ENCODE data around the gene COG4.
"Not testable (repeated sequence)": the region's sequence is repeated elsewhere in the genome, so short reads cannot be mapped to it uniquely, and the experiment has no call there.

The COG4 gene

DNA sequence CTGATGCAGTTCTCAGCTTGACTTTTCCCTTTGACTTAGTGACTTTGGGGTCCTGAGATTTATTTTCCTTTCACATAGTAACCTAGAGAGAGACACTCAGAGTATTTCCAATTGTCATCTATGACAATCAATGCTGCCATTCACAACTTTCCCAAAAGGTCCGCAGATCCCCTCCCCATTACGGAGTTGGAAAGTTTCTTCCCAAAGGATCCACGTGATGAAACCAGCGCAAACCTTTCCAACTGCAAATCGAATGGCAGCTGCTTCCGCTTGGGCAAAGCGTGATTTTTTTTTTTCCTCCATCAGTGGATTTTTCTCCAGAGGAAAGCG is 69.5 kb downstream of the COG4 start:
- no peak for DNase-seq

GRCh38 chr16:70453117-70453891 is 70.0 kb downstream of the COG4 start:
- no peak for DNase-seq

GRCh38 chr16:70451004-70451340 is 72.4 kb downstream of the COG4 start:
- not testable (repeated sequence) for DNase-seq

DNA sequence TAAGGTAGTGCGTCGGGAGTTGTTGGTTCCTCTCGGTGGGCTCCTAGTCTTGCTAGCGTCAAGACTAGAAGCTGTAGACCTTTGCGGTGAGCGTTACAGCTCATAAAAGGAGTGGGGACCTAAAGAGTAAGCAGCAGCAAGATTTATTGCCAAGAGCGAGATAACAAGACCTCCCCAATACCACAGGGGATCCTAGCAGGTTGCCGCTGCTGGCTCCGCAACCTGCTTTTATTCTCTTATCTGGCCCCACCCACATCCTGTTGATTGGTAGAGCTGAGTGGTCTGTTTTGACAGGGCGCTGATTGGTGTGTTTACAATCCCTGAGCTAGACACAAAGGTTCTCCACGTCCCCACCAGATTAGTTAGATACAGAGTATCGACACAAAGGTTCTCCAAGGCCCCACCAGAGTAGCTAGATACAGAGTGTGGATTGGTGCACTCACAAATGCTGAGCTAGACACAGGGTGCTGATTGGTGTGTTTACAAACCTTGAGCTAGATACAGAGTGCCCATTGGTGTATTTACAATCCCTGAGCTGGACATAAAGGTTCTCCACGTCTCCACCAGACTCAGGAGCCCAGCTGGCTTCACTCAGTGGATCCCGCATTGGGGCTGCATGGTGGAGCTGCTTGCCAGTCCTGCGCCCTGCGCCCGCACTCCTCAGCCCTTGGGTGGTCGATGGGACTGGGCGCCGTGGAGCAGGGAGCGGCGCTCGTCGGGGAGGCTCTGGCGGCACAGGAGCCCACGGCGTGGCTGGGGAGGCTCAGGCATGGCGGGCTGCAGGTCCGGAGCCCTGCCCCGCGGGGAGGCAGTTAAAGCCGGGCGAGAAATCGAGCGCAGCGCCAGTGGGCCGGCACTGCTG is 73.0 kb downstream of the COG4 start:
- DNase-seq: not testable (repeated sequence)

DNA sequence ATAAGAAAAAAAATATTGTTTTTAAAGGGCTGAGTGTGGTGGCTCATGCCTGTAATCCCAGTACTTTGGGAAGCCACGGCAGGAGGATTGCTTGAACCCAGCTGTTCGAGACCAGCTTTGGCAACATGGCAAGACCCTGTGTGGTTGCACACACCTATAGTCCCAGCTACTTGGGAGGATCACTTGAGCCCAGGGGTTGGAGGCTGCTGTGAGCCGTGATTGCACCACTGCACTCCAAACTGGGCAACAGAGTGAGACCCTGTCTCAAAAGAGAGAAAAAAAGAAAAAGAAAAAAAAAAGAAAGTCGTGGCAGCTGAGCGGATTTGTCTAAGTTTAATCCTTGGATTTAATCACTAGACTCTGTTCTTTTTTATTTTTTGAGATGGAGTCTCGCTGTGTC is 75.3 kb downstream of the COG4 start:
- DNase-seq: no peak

DNA sequence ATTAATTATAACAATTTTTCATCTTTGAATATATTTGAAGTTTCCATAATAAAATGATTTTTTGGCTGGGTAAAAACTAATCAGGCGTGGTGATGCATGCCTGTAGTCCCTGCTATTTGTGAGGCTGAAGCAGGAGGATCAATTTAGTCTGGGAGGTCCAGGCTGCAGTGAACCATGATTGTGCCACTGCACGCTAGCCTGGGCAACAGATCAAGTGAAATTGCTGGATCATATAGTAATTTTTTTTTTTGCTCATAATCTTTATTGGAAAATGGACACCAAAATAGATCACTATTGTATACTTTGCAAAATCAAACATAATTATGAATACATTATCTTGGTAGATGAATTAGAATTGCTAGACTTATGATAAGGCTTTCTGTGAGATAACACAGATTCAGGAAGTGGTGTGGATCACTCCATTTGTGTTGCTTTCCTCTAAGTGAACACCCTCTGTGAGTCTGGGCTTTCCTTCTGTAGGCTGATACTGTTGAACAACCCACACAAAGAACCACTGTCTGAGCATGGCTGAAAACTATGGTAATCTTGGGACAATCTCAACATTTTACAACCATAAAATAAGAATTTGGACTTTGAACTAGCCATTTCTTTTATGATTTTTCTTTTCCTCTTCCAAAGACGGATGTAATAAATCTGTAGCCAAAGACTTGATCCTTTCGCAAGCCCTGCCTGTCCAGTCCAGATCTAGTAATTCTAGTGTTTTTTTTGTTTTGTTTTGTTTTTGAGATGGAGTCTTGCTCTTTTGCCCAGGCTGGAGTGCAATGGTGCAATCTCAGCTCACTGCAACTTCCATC is 78.9 kb downstream of the COG4 start:
- DNase-seq: no peak

- no peak for DNase-seq
Observed at GRCh38 chr16:70442344-70442743, 81.0 kb downstream of the COG4 start.

DNA sequence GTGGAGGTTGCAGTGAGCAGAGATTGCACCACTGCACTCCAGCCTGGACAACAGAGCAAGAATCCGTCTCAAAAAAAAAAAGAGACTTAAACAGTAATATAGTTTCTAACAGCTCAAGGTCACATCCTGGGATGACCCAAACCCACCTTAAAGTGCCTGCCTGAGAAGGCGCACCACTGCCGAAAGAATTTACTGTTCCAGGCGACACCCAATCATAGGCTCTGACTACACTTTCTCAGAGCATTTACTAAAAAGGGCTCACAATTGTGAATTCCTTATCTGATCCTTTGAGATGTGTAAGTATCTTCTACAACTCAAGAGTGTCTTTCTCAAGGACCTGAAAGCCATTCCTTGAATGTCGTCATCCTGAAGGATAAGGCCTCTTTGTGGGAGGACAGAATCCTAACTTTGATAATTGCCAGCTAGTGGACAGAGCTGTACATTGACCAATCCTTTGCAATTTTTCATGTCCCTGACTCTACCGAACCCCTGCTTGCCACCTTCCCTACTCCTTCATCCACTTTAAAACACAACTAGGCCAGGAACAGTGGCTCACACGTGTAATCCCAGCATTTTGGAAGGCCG is 81.9 kb downstream of the COG4 start:
- no peak for DNase-seq

GRCh38 chr16:70440009-70440692 is 83.2 kb downstream of the COG4 start:
- DNase-seq: no peak

DNA sequence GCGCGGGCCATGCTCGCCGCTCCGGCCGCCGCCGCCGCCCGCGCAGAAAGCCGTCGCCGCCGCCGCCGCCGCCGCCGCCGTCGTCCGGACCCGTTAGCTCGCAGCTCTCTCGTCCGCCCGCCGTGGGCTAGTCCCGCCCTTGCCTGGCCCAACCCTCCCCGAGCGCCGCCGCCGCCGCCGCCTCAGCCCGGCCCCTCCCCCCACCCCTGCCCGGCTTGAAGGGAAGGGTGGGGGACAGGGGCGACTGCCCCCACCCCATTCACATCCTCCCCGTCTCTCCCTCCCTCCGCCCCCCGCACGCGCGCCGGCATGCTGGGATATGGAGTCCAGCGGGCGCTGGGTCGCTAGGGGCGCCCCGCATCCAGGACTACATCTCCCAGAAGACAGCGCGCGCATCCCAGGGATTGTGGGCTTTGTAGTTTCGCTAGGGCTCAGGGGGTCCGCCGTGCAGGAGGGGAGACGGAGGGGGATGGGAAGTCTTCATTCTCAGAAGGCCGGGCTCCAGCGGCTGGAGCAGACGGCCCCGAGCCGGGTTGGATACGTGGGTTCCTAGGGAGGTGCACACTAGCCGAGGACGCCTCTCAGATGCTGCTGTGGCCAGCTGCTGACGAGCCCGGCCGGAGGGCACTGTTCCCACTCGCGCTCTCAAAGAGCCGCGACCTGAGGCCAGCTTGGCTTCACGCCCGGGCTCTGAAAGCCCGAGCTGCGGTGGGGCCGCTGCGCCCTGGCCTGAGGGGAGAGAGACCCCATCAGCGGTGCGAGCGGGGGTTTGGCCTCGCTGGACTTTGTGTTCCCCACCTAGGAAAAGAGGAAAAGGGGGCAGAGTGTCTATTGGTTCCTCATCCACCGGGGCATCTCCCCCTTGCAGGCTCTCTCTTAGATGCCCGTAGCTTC is 84.1 kb downstream of the COG4 start, which contains the start of gene ST3GAL2:
ST3GAL2 (minus strand) TSS at position 132 of the 894 bp plus-strand sequence. CDS start 40,570 bp downstream, outside the sequence.
- peak; percentile 89 for DNase-seq

DNA sequence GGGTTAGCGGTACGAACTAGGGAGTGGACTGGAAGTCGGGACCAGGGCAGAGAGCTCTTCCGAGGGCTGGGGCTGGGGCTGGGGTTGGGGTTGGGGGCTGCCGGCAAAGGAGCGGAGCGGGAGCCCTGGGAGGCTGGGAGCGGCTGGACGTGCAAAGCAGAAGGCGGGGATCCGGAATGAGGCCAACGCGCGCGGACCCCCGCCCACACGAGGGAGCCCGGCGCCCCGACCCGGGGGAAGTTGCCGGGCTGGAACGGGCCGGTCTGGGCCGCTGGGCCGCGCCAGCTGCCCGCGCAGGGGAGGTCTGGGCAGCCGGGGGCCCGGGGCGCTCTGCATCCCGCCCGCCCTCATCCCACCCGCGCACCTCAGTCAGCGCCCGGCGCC is 84.8 kb downstream of the COG4 start:
- no peak for DNase-seq

- peak; percentile 13 for DNase-seq
Observed at GRCh38 chr16:70437582-70438557, 85.5 kb downstream of the COG4 start.

DNA sequence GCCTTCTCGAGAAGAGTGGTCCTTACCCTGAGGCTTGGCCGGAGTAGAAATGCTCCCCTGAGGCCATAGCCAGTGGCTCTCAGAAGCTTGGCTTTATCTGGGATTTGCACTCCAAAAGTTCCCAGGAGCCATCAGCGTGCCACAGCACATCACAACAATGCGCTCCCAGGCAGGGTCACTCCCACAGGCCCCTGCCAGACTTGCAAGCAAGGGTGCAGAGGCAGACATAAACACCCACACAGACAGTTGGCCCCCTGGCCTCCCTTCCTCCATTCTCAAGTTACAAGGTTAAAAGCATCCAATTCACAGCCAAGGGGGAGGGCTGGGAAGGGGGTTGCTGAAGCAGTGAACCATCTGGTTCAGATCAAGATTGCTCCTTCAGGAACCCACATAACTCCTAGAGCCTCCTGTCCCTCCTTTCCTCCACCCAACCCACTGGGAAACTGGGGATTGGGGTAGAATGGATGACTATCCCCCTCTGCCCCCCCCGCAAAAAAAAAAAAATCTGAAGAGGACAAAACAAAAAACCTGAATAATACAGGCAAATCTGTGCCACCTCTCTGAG is 86.3 kb downstream of the COG4 start:
- peak; percentile 99 for DNase-seq

GRCh38 chr16:70434484-70435260 is 88.7 kb downstream of the COG4 start:
- no peak for DNase-seq

GRCh38 chr16:70433458-70434103 is 89.8 kb downstream of the COG4 start:
- no peak for DNase-seq

- DNase-seq: peak; percentile 56
Observed at GRCh38 chr16:70432723-70433457, 90.5 kb downstream of the COG4 start.

DNA sequence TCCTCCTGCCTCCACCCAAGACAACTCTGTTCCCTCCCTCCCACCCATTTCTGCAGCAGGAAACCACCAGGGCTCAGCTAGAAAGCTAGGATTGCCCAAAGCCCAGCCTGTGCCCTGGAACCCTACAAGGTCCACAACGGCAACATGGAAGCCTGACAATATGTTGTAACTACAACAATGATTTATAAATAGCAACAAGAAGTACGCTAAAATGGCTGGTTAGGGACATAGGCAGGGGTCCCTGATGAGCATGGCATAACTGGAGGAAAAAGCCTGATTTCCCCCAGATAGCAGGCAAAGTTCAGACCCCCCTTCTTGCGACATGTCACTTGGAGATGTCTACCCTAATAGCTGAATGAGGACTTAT is 91.0 kb downstream of the COG4 start:
- no peak for DNase-seq

Data from NCI-H524 treated with DMSO at 0.1 percent for 48 hours (cell line).